Measurements from ENCODE around the gene WASF3. TPM values are rescaled to one million over a fixed set of nuclear protein-coding genes. Genes with fewer than 3 reads are reported as not detected.

The WASF3 gene
- total and polyA plus RNA-seq, 4 donors = 0.82 to 4.9 (median 2.3) TPM

DNA sequence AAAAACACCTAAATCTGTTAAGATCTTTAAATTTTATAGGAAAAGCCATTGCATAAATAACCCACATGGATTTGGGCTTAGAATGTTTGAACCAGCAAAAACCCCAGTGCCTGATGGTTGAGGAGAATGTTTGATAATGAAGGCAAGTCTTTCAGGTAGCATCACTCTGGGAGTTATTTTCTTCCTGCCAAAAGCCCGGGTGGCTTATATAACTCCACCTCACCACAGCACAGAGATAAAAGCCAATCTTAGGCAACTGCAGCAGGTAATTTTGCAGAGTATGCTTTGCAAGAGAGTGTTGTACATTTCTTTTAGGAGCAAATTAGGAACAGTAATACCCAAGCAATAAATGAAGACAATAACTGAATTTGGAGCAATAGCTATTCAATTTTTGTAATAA, 7.8 kb upstream of the WASF3 start:
- TF ChIP-seq JUND (IDR thresholded peaks at IDR 0.05) (no peak), HNF4A (conservative IDR thresholded peaks at IDR 0.05) (no peak), GABPA (IDR thresholded peaks at IDR 0.05 in 1 of 2, conservative IDR thresholded peaks at IDR 0.05 in 1 of 2) (no peak), YY1 (IDR thresholded peaks at IDR 0.05) (no peak), TAF1 (conservative IDR thresholded peaks at IDR 0.05) (no peak)
- TF ChIP-seq, protein P1, sequence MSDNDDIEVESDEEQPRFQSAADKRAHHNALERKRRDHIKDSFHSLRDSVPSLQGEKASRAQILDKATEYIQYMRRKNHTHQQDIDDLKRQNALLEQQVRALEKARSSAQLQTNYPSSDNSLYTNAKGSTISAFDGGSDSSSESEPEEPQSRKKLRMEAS (IDR thresholded peaks at IDR 0.05) = no peak
- no peaks in the 10 kb centered on the region for H3K9me3 ChIP-seq (ENCODE audit: control insufficient read depth in 4 of 4, low read length in 3 of 4)
- H3K4me3 ChIP-seq (ENCODE audit: low read depth in 1 of 3, low read length in 3 of 3) = no peak overlapping the region
- H3K27ac ChIP-seq (ENCODE audit: low read depth in 1 of 2, low read length in 2 of 2) = no peak overlapping the region
- no peak for DNase-seq (ENCODE audit: low spot score)
- peaks cover 0 to 3% (median 0%) of the 10 kb centered on the region in 4 donors for H3K27me3 ChIP-seq (ENCODE audit: control insufficient read depth in 4 of 4, insufficient read depth in 4 of 4, low read length in 3 of 4)
- no peak overlapping the region for H3K9ac ChIP-seq (ENCODE audit: low read depth in 1 of 2, low read length in 2 of 2)
- H3K4me1 ChIP-seq (ENCODE audit: control insufficient read depth in 4 of 4, insufficient read depth in 4 of 4, low read length in 3 of 4) = no peaks in the 10 kb centered on the region
- H3K36me3 ChIP-seq (ENCODE audit: control insufficient read depth in 4 of 4, insufficient read depth in 3 of 4, low read depth in 1 of 4, low read length in 3 of 4) = no peaks in the 10 kb centered on the region
- 20% methylated on average over 1 of the region's 1 CpG for WGBS

DNA sequence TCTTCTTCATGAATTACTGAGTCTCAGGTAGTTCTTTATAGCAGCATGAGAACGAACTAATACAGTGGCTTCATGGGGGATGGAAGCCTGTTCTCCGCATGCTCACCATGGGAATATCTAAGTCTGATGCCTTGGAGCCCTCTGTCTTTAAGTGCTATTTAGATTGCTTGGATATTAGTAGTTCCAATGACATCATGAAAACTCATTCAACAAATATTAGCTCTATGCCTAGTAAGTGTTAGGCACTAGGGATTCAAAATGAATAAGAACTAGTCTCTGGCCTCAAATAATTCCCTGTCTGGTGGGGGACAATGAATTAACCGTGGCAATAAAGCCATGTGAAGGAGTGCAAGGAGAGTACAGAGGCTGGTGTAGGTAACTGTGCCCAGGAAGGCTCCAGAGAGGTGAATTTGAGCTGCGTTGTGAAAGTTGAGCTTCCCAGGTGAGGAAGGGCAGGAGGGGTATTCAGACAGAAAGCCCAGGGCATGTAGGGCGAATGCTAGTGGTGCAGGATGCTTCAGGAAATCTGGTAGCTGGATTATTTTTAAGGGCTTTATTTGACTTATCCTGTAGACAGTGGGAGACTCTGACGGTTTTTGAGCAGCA, 6.1 kb upstream of the WASF3 start:
- Histone ChIP-seq H3K9me3 (ENCODE audit: control insufficient read depth in 4 of 4, low read length in 3 of 4) (peaks cover 0 to 3% (median 0%) of the 10 kb centered on the region in 4 donors), H3K9ac (ENCODE audit: low read depth in 1 of 2, low read length in 2 of 2) (no peak overlapping the region), H3K36me3 (ENCODE audit: control insufficient read depth in 4 of 4, insufficient read depth in 3 of 4, low read depth in 1 of 4, low read length in 3 of 4) (no peaks in the 10 kb centered on the region), H3K4me1 (ENCODE audit: control insufficient read depth in 4 of 4, insufficient read depth in 4 of 4, low read length in 3 of 4) (no peaks in the 10 kb centered on the region), H3K4me3 (ENCODE audit: low read depth in 1 of 3, low read length in 3 of 3) (no peak overlapping the region), H3K27ac (ENCODE audit: low read depth in 1 of 2, low read length in 2 of 2) (no peak overlapping the region), H3K27me3 (ENCODE audit: control insufficient read depth in 4 of 4, insufficient read depth in 4 of 4, low read length in 3 of 4) (peaks cover 0 to 3% (median 0%) of the 10 kb centered on the region in 4 donors)
- WGBS = 67% methylated on average over 6 of the region's 6 CpGs
- DNase-seq (ENCODE audit: low spot score) = no peak
- TF ChIP-seq HNF4A (conservative IDR thresholded peaks at IDR 0.05) (no peak), GABPA (IDR thresholded peaks at IDR 0.05 in 1 of 2, conservative IDR thresholded peaks at IDR 0.05 in 1 of 2) (no peak), JUND (IDR thresholded peaks at IDR 0.05) (no peak), EGR1 (IDR thresholded peaks at IDR 0.05; ENCODE audit: low read depth in 2 of 2) (no peak), SP1 (IDR thresholded peaks at IDR 0.05) (no peak), FOXA2 (IDR thresholded peaks at IDR 0.05) (no peak), TAF1 (conservative IDR thresholded peaks at IDR 0.05) (no peak), YY1 (IDR thresholded peaks at IDR 0.05) (no peak), FOXA1 (IDR thresholded peaks at IDR 0.05) (no peak), HNF4G (IDR thresholded peaks at IDR 0.05) (no peak), RXRA (IDR thresholded peaks at IDR 0.05) (no peak), RAD21 (IDR thresholded peaks at IDR 0.05) (no peak)
- TF ChIP-seq, protein P2, sequence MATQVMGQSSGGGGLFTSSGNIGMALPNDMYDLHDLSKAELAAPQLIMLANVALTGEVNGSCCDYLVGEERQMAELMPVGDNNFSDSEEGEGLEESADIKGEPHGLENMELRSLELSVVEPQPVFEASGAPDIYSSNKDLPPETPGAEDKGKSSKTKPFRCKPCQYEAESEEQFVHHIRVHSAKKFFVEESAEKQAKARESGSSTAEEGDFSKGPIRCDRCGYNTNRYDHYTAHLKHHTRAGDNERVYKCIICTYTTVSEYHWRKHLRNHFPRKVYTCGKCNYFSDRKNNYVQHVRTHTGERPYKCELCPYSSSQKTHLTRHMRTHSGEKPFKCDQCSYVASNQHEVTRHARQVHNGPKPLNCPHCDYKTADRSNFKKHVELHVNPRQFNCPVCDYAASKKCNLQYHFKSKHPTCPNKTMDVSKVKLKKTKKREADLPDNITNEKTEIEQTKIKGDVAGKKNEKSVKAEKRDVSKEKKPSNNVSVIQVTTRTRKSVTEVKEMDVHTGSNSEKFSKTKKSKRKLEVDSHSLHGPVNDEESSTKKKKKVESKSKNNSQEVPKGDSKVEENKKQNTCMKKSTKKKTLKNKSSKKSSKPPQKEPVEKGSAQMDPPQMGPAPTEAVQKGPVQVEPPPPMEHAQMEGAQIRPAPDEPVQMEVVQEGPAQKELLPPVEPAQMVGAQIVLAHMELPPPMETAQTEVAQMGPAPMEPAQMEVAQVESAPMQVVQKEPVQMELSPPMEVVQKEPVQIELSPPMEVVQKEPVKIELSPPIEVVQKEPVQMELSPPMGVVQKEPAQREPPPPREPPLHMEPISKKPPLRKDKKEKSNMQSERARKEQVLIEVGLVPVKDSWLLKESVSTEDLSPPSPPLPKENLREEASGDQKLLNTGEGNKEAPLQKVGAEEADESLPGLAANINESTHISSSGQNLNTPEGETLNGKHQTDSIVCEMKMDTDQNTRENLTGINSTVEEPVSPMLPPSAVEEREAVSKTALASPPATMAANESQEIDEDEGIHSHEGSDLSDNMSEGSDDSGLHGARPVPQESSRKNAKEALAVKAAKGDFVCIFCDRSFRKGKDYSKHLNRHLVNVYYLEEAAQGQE (IDR thresholded peaks at IDR 0.05) = no peak
- TF ChIP-seq, protein P3, sequence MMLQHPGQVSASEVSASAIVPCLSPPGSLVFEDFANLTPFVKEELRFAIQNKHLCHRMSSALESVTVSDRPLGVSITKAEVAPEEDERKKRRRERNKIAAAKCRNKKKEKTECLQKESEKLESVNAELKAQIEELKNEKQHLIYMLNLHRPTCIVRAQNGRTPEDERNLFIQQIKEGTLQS (IDR thresholded peaks at IDR 0.05) = no peak
- TF ChIP-seq, protein P1 (IDR thresholded peaks at IDR 0.05) = no peak
- TF ChIP-seq, protein P4, sequence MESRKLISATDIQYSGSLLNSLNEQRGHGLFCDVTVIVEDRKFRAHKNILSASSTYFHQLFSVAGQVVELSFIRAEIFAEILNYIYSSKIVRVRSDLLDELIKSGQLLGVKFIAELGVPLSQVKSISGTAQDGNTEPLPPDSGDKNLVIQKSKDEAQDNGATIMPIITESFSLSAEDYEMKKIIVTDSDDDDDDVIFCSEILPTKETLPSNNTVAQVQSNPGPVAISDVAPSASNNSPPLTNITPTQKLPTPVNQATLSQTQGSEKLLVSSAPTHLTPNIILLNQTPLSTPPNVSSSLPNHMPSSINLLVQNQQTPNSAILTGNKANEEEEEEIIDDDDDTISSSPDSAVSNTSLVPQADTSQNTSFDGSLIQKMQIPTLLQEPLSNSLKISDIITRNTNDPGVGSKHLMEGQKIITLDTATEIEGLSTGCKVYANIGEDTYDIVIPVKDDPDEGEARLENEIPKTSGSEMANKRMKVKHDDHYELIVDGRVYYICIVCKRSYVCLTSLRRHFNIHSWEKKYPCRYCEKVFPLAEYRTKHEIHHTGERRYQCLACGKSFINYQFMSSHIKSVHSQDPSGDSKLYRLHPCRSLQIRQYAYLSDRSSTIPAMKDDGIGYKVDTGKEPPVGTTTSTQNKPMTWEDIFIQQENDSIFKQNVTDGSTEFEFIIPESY (IDR thresholded peaks at IDR 0.05) = no peak
- TF ChIP-seq, protein P5, sequence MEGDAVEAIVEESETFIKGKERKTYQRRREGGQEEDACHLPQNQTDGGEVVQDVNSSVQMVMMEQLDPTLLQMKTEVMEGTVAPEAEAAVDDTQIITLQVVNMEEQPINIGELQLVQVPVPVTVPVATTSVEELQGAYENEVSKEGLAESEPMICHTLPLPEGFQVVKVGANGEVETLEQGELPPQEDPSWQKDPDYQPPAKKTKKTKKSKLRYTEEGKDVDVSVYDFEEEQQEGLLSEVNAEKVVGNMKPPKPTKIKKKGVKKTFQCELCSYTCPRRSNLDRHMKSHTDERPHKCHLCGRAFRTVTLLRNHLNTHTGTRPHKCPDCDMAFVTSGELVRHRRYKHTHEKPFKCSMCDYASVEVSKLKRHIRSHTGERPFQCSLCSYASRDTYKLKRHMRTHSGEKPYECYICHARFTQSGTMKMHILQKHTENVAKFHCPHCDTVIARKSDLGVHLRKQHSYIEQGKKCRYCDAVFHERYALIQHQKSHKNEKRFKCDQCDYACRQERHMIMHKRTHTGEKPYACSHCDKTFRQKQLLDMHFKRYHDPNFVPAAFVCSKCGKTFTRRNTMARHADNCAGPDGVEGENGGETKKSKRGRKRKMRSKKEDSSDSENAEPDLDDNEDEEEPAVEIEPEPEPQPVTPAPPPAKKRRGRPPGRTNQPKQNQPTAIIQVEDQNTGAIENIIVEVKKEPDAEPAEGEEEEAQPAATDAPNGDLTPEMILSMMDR (IDR thresholded peaks at IDR 0.05; ENCODE audit: low read depth, low read length, missing input control) = no peak
